Stimulated activated CD8-positive, alpha-beta memory T cell treated with anti-CD3 and anti-CD28 coated beads, Interleukin-7, amount 100 ng/mL, for 1 hour (primary cell): ENCODE measurements around the gene CXCL6.

ENCODE experiments used
- DNase-seq, 2 donors: peaks; one replicate each; pipeline ENCODE4 v3.0.0-alpha.2; 2020; ENCODE audit warnings: low read depth in 2 of 2

Gene CXCL6

DNA sequence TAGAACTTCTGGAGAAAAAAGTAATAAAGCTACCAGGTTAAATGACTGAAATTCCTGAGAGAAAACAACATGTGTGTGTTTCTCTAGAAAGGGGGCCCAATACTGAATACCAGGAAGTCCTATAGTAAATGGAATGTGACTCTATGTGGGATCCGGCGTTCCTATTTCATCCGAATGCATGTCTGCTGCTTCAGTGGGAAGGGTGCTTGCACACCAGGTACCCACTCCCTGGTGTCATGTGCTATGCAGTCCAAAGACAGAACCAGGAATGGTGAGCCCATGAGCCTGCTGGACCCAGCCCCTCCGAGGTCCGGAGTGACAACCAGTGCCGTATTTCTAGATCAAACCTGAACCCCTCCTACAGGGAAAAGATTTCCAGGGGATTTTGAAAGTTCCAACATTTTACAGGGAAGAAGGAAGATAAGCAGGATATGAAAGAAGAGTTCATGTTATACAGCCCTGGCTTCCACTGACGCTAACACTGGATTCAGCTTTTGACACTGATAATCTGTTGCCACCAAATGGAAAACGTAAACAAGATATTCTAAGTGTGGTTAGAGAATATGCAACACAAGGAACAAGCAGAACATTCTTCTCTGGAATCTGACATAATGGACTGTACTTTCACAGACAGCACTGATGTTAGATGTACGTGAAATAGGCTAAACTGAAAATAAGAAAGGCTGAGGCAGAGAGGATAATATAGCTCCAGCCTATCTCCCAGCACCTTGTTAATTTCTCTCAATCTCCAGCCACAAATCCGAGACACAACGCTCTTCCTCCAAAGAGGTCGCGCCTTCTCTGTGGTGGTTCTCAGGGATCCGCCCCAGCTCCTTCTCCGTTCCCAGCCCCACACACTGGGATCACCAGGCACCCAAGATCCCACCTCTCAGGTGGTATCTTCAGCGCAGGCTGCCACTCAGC, 32.0 kb downstream of the CXCL6 start:
- no peak for DNase-seq

DNA sequence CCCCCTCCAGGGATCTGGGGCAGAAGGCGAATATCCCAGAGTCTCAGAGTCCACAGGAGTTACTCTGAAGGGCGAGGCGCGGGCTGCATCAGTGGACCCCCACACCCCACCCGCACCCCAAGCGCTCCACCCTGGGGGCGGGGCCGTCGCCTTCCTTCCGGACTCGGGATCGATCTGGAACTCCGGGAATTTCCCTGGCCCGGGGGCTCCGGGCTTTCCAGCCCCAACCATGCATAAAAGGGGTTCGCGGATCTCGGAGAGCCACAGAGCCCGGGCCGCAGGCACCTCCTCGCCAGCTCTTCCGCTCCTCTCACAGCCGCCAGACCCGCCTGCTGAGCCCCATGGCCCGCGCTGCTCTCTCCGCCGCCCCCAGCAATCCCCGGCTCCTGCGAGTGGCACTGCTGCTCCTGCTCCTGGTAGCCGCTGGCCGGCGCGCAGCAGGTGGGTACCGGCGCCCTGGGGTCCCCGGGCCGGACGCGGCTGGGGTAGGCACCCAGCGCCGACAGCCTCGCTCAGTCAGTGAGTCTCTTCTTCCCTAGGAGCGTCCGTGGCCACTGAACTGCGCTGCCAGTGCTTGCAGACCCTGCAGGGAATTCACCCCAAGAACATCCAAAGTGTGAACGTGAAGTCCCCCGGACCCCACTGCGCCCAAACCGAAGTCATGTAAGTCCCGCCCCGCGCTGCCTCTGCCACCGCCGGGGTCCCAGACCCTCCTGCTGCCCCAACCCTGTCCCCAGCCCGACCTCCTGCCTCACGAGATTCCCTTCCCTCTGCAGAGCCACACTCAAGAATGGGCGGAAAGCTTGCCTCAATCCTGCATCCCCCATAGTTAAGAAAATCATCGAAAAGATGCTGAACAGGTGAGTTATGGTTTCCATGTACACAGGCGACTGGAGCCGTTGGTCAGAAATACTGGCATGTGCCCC, 32.9 kb downstream of the CXCL6 start, which contains the start of gene CXCL1:
Gene CXCL1, plus strand, starts transcription at position 264 of the 926 bp plus-strand sequence. Its CDS starts 78 bp downstream, at position 342.
- no peak for DNase-seq

DNA sequence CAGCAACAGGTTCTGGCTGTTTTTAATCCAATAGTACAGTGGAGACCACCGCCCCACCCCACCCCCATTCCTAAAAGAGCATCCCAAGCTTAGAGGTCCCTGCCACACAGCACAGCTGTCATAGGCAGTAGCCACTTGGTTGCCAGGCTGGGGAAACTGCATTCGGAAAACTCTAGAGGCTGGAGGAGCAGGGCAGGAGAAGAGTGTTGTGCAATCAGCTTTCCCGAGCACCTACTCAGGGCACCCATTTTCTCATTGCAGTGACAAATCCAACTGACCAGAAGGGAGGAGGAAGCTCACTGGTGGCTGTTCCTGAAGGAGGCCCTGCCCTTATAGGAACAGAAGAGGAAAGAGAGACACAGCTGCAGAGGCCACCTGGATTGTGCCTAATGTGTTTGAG, 33.8 kb downstream of the CXCL6 start:
- no peak for DNase-seq

DNA sequence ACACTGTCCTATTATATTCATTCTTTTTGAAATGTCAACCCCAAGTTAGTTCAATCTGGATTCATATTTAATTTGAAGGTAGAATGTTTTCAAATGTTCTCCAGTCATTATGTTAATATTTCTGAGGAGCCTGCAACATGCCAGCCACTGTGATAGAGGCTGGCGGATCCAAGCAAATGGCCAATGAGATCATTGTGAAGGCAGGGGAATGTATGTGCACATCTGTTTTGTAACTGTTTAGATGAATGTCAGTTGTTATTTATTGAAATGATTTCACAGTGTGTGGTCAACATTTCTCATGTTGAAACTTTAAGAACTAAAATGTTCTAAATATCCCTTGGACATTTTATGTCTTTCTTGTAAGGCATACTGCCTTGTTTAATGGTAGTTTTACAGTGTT, 34.3 kb downstream of the CXCL6 start:
- no peak for DNase-seq

DNA sequence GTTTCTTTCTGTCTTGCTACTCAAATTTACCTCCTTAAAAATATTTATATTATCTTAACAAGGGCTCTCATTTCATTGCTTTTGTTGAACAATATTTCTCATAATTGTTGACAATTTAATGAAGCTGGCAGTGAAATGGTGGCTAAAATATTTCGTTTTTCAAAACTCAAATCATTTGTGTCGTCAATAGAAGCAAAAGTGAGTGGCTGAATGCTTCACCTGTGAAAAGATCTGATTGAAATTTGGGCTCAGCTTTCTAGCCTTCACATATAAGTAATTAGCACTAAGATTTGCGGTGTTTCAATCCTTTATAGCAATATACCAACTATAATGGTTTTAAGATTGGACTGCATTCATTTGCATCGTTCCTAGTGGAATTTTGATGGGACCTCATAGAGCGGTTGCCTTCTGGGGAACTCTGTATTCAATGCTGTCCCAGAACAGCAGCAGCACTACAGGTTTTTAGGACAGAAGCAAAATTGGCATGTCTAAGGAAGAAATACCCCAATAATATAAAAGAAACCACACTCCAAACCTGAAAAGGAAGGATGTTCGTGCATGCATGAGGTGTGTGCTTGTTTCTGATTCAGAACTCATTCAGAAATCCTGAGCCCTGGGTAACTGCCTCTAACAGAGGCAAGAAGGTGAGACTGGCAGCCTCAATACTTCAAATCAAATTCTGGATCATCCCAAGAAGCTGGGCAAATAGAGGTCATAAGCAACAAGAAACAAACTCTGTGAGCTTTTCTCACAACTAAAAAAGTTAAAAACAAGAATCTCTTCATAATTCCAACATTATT, 35.2 kb downstream of the CXCL6 start:
- no peak for DNase-seq

DNA sequence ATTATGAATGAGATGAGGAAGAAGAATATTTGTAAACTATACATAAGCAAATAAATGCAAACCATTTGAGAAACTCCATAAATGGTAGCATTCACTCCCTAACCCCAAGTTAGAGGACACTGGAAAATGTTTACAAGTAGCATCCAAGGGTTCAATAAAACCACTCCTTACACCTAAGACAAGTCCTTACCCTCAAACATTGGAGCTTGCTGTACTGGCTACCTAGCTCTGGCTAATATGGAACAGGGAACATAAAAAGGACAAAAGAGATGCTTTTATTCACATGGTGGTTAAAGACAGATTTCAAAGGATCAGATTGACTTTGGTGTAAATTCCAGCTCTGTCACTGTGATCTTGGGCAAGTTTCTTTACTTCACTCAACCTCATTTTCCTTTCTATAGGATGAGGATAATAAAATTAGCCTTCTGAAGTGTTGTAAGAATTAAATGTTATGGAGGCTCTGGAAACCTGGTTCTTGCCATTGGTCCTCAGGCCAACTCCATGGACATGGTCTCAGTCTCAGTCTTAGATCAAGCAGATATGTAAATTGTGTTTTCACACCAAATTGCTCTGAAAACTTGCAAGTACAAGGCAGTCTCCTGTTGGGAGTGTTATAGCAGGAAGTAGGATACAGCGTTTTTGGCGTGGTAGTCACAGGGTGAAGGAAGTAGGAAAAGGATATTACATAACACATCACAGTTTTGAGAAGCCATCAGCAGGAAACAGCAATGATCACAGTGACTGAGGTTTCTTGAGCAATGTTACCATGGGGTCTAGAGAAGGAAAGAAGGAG, 36.0 kb downstream of the CXCL6 start:
- no peak for DNase-seq

DNA sequence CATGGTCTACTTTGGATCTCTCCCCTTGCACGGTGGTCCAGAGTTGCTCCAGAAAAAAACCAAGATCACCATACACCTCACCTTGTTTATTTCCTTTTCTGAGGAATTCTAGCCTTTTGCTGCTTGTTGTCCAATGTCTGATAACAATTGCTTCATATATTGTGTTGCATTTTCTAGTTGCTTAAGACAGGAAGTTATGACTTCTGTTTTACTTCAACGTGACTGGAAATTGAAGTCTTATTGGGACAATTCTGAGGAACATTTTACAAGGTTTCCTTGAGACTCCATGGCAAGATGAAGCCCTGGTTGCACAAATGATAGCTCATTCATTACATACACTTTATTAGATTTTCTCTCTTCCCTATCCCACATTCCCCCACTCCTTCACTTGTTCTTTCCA, 37.9 kb downstream of the CXCL6 start:
- no peak for DNase-seq

DNA sequence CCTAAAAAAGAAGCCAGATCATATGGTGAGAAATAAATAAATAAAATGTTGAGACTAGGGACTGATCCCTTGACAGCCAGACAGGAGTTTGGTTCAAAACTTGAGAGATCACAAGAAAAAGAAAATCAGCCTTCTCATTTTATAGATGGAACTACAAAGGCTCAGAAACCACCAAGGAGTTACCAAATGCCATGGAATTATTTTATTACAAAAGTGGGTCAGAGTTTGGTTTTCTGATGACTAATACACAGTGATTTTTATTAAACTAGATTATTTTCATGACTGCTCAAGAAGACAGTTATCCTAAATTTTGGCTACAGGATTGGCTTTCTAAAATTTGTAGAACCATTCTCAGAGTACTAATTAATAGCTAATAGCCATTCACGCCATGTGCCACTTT, 38.9 kb downstream of the CXCL6 start:
- no peak for DNase-seq

DNA sequence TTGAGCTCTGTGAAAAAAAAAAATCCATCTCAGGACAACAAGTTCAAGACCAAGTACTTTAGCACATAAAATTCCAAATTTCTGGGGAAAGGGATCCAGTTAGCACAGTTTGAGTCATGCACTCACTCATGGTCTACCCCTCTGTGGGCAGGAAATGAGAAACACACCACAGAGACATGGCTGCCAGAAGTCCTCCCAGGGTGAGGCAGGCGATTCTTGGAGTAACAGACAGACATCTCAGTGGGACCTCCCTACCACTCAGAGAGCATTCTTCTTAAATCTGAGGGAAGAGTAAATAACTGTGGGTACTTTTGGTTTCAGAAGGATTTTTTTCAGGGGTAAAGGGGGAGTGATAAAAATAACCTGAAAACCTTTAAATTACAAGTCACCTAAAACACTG, 46.8 kb downstream of the CXCL6 start:
- DNase-seq: no peak

DNA sequence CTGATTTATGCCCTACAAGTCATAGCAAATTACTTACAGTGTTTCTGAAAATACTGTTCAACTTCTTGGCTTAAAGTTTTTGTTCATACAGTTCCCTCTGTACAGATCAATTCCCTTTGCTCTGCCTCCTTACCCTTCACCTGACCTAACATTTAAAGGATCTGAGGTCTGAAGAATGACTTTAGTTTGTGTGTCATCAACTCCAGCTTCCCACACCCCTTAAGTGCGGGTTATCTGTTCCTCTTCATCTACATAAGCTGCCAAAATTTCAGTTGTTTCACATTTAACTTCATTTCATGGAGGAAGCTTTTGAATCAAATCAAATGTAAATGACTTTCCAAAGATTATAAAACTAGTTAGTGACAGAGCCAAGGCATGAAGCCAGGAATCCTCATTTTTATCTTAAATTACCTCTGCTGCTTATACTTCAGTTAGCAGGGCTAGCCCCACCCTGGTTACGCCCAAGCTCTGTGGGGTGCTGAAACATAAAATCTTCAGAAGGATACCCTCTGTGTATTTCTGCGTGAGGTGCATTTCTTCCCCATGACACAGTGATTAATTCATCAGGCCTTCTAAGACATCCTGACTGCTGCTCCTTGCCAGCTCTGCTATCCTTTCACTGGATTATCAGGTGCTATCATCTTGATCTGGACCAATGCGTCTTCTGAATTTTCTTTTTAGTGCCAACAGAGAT, 49.2 kb downstream of the CXCL6 start:
- DNase-seq: no peak
